SIG-M5 treated with dmso at 0.1 percent for 504 hours (cell line): ENCODE data around the gene PLB1.

Experiments
- DNase-seq: peaks from one replicate; lab custom pipeline; 2025; ENCODE audit not compliant: unreplicated experiment; lab: John Stamatoyannopoulos, UW

The PLB1 gene

DNA sequence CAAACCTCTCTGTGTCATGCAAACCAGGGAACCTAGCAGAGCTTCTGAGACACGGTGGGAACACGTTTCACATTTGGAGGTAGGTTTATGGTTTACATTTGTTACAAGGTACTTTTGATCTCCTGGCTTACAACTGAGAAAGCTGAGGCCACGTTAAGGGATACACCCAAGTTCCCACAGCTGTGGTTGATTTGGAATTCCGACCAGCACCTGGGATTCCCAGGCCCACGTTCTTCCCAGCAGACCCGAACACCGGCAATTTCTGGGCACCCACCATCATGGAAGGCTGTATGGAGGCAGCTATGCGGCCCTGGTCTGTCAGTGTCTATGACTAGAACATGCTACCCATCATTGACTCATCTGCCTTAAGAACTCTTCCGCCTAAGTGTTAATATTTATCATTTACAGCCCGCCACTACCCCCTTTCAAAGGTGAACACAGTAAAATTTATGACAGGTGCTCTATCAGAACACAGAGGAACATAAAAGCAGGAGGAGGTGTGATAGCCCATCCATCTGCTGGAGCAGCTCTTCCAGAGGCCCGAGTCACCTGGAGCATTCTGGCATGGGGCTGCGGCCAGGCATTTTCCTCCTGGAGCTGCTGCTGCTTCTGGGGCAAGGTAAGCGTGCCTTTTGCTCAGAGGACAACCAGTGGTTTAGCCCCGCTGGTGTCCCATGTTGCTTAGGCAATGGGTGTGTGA is at the start of gene PLB1:
Gene PLB1, plus strand, starts transcription at position 510 of the 700 bp plus-strand sequence. Its CDS starts 55 bp downstream, at position 565.
- DNase-seq, result no peak

DNA sequence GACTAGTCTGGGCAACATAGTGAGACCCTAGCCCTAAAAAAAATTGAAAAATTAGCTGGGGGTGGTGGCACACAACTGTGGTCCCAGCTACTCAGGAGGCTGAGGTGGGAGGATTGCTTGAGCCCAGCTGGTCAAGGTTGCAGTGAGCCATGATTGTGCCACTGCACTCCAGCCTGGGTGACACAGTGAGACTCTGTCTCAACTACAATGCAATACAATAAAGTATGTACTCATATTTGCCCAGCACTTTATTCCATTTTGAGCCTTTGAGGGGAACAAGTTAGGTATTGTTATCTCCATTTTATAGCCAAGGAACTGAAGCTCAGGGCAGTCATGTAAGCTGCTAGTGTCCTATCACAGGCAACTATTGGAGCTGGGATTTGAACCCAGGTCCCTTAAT is 49.3 kb upstream of the PLB1 start:
- DNase-seq, result no peak

- DNase-seq, result no peak
These were observed 48.8 kb upstream of the PLB1 start for GRCh38 chr2:28447086-28447485.

DNA sequence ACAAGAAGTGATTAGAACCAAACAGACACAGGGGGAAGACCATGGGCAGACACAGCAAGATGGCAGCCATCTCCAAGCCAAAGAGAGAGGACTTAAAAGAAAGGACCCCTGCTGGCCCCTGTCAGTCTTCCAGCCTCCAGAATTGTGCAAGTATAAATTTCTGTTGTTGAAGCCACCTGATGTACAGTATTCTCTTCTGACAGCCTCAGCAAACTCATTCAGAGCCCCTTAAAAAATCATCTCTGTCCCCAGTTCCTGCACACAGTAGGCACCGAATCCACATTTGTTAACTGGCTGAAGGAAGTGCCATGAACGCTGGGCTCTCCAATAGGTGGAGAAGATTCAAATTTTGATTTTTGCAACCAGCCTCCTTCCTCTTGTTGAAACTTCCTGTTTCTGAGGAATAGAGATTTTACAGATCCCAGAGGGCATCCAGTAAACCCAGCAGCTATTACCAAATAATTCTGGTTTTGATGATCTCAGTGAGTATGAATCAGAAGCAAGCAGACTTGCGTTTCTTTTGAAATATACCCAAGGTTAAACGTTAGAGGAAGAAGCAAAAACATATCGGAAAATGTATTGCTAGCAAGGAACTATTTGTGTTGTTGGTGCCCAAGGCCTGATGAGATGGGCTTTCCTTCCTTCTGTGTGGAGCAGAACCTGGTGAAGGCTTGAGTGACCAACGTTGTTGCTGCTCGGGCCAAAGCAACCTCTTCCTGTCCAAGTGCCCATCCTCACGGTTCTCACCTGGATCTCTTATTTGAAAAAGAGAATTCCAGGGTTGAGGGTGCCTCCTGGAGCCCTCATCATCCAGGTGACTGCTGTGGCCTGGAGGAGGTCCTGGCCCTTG is 47.7 kb upstream of the PLB1 start:
- peak; percentile 98 for DNase-seq

DNA sequence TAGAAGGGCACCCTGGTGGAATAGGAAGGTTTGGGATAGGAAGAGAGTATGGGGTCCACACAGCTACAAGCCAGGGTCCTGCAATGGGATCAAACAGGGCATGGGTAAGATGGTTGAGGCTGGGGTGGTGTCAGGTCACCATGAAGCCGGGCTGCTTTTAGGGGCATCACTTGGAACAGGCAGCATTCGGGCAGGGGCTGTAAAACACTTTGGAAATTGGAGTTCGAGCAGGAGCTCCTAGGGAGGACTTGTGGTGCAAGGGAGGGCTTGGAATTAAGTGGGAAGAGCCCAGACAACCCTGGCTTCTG is 47.1 kb upstream of the PLB1 start:
- DNase-seq, result no peak

GRCh38 chr2:28449126-28449487 is 46.8 kb upstream of the PLB1 start:
- DNase-seq, result no peak

- DNase-seq, result peak; percentile 56
These were observed 46.1 kb upstream of the PLB1 start for GRCh38 chr2:28449488-28450395.

DNA sequence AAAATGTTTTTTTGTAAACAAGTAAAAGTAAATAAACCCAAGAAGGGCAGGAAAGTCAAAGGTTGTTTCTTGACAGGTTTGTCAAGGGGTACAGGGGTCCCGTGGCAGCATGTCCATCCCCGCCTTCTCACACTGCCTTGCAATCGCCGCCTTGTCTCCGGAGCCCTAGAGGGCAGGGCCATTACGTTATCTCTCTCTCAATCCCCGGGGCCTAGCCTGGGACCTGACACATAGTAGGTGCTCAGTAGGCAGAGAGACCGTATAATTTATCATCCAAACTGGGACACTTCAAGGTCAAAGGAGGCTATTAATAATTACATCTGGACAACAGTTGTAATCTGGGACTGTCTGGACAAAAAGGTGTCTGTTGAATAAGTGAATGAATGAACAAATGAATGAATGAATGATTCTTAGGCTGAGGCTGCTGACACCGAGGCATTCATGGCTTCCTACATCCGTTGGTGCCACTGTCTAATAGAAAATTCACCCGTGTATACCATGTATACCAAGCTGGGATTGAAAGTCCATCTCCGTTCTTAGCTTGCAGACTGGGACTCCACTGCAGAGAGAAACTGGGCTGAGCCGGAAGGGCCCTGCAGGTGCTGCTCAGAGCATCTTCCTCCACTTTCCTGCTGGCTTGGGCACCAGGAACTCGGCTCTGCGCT is 44.8 kb upstream of the PLB1 start:
- no peak for DNase-seq

DNA sequence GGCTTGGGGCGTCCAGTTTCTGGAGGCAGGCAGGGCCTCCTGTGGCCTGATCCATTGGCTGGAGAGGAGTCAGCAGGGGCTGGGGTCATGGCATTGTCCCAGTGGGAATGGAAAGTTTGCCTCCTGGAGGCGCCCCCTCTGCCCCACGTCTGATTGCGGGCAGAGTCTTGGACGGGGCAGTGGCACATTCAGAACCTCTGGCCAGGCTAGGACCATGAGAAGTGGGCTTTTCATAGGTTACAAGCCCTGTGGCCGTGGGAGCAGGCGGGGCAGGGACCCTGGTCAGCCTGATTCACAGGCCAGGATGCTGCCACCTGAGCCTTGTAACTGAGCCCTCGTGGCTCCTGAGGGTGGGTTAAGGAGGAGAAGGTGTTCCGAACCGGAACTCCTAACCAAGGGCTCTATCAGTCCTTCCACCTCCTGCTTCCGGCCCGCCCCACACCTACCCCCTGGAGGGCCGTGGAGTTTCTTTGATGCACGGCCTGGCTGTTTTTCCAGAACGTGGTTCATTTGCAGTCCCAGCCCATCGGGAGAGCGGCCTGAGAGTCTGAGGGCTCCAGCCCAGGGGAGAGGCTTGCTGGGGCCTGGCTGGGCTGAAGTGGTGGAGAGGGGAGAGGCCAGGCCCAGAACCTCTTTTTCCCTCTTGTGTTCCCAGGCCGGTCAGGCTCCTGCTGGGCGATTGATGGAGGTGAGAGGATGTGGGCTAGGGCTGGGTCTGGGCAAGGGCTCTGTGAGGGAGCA is 43.9 kb upstream of the PLB1 start:
- DNase-seq, result no peak

DNA sequence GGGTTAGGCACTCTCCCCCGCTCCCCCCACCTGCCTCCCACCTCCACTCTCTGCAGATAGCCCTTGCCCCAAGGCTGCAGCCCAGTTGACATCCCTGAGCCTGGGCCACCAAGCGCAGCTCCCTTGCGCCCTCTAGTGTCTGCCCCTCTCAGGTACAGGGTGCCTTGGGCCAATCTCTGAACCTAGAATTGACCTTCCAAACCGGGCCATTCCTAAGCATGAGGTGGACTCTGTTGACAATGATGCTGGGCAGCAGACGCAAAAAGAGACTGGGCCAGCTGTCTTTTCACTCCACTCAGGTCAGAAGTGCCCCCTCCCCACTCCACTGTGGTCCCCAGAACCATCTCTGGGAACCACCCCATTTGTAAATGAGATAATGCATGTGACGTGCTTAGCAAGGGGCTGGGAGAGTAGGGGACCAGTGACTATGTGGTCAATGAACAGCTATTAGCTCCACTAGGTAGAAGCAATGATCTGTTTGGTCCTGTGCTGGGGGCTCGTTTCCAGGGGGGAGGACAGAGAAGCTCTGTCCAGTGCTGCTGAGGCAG is 43.3 kb upstream of the PLB1 start:
- peak; percentile 46 for DNase-seq

- no peak for DNase-seq
These were observed 42.5 kb upstream of the PLB1 start for GRCh38 chr2:28453396-28453795.

DNA sequence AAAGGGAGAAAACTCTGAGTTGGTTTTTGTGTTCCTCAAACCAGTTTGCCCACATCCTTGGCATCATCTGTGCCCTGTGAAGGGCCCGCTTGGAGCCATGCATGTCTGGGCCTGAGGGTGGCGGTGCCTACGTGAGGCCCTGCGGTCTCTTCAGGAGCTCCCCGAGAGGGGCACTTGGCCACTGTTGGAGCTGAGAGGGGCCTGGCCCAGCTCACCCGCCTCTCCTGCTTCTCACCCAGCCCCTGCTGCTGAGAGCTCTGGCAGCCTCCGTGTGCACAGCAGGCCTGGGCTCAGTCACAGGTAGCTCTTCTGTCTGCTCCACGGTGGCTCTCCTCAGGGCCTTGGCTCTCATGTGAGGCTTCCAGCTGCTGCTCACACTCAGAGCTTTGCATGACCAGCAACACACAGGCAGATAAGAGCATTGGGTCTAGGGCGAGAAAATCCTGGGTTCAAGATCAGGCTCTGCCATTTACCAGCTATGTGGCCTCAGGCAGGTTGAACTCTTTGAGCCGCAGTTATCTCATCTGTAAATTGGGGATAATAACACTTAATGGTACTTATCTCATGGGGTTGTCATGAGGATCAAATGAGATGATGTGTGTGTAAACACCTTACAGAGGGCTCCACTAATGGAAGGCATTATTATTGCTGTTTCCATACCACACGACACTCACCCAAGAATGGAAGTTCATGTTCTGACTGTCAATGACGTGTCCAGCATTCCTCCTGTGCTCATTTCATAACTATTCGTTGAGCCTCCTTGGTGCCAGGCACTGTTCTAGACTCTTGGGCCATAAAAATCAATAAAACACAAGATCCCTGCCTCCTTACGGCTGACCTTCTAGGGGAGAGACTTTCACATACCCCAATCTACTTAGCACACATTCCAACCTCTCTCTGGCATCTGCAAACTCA is 41.6 kb upstream of the PLB1 start:
- DNase-seq, result no peak

- no peak for DNase-seq
These were observed 38.6 kb upstream of the PLB1 start for GRCh38 chr2:28457237-28457636.

DNA sequence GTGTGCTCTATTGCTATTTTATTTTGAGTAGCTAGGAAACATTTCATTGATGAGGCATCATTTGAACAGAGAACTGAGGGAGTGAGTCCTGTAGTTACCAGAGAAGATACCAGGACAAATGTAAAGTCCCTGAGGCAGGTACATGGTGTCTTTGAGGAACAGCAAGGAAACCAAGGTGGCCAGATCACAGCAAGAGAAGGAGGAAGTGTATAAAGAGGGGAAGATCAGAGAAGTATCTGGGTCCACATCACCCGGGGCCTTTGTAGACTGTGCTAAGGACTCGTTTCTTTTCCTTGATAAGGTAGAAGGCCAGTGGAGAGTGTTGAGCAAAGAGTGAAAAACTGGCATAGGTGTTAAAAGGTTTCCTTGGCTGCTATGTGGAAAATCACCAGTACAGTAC is 34.8 kb upstream of the PLB1 start:
- no peak for DNase-seq

- no peak for DNase-seq
These were observed 33.7 kb upstream of the PLB1 start for GRCh38 chr2:28462122-28462521.

DNA sequence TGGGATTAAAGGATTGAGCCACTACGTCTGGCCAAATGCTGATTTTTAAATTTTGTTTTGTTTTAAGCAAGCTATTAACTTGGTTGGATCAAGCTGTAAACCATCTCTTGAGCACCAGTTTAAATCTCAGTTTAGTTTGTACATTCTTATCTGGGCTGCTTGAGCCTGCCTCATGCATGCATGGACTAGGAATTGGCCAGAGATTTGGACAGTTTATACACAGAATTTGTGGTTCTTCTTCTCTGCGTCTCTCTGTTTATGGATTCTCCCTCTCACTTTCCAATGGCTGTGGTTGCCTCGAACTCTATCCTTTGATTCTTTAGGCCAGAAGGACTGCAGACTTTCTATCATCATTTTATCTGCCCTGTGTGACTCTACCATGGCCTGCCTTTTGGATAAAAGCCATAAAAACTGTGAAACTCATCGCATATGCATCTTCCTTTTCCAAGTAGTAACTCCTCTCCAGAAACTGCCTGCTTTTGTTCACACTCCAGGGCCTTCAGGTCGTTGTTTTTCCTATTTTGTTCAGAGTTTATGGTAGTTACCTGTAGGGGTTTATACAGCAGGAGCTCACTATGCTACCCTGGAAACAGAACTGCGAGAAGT is 32.5 kb upstream of the PLB1 start:
- no peak for DNase-seq

DNA sequence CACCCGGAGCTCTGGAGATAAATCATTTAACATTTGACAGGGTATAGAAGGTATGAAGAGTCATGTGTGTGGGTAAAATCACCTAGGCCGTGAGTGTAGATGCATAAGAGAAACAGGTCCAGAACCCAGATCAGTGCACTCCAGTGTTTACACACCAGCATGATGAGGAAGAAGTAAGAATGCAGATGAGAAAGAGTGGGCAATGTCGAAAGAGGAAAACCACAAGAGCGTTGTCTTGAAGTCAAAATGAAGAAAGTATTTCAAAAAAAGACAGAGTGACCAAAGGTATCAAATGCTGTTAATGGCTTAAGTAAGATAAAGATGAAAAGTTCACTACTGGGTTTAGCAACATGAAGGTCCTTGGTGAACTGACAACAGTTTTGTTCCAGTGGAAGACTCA is 32.0 kb upstream of the PLB1 start:
- DNase-seq, result peak; percentile 89

- no peak for DNase-seq
These were observed 30.5 kb upstream of the PLB1 start for GRCh38 chr2:28465148-28465885.
